ENCODE results near the gene MAP2K2. TPM values are rescaled to one million over a fixed set of nuclear protein-coding genes. Genes with fewer than 3 reads are reported as not detected.

The MAP2K2 gene
- total RNA-seq, 1 experiment from 2014 or later, result 138 TPM

GRCh38 chr19:4099041-4099764, 24.7 kb downstream of the MAP2K2 start:
- no peak for DNase-seq (ENCODE audit: low read depth)

GRCh38 chr19:4098493-4098892, 25.4 kb downstream of the MAP2K2 start:
- no peak for DNase-seq (ENCODE audit: low read depth)

GRCh38 chr19:4097501-4097900, 26.4 kb downstream of the MAP2K2 start:
- DNase-seq (ENCODE audit: low read depth), result no peak

GRCh38 chr19:4096049-4096892, 27.7 kb downstream of the MAP2K2 start:
- DNase-seq (ENCODE audit: low read depth), result no peak

- DNase-seq (ENCODE audit: low read depth), result no peak
These were observed 28.5 kb downstream of the MAP2K2 start for GRCh38 chr19:4095488-4095844.

- DNase-seq (ENCODE audit: low read depth), result no peak
These were observed 29.0 kb downstream of the MAP2K2 start for GRCh38 chr19:4094761-4095487.

GRCh38 chr19:4094291-4094690, 29.6 kb downstream of the MAP2K2 start:
- no peak for DNase-seq (ENCODE audit: low read depth)

GRCh38 chr19:4093643-4094175, 30.2 kb downstream of the MAP2K2 start:
- DNase-seq (ENCODE audit: low read depth), result no peak

- no peak for DNase-seq (ENCODE audit: low read depth)
These were observed 33.3 kb downstream of the MAP2K2 start for GRCh38 chr19:4090356-4091220.

GRCh38 chr19:4089946-4090345, 34.0 kb downstream of the MAP2K2 start:
- DNase-seq (ENCODE audit: low read depth), result no peak

- DNase-seq (ENCODE audit: low read depth), result peak; percentile 2
These were observed 34.5 kb downstream of the MAP2K2 start for GRCh38 chr19:4089400-4089908.

- DNase-seq (ENCODE audit: low read depth), result no peak
These were observed 34.9 kb downstream of the MAP2K2 start for GRCh38 chr19:4088975-4089374.

- no peak for DNase-seq (ENCODE audit: low read depth)
These were observed 35.9 kb downstream of the MAP2K2 start for GRCh38 chr19:4087787-4088679.

- DNase-seq (ENCODE audit: low read depth), result peak; percentile 1
These were observed 37.5 kb downstream of the MAP2K2 start for GRCh38 chr19:4086411-4086867.

- DNase-seq (ENCODE audit: low read depth), result peak; percentile 9
These were observed 39.4 kb downstream of the MAP2K2 start for GRCh38 chr19:4084547-4084877.

GRCh38 chr19:4083677-4084546, 40.0 kb downstream of the MAP2K2 start:
- no peak for DNase-seq (ENCODE audit: low read depth)

- DNase-seq (ENCODE audit: low read depth), result no peak
These were observed 41.8 kb downstream of the MAP2K2 start for GRCh38 chr19:4082172-4082571.

- no peak for DNase-seq (ENCODE audit: low read depth)
These were observed 42.3 kb downstream of the MAP2K2 start for GRCh38 chr19:4081441-4082129.
